Parathyroid adenoma (tissue), 2 donors: ENCODE results near the gene CDC123.
"Not testable (repeated sequence)": the region's sequence is repeated elsewhere in the genome, so short reads cannot be mapped to it uniquely, and the experiment has no call there.

Experiments used
- H2AFZ ChIP-seq: fragments of 300-600 bp; sonication (generic); one replicate; pipeline ENCODE4 v1.7.0; 2017; ENCODE audit warnings: antibody characterized with exemption, mild to moderate bottlenecking
- H3K27ac ChIP-seq: fragments of 300-600 bp; sonication (generic); one replicate; pipeline ENCODE4 v1.7.0; 2017
- H3K27me3 ChIP-seq: fragments of 300-600 bp; sonication (generic); one replicate; pipeline ENCODE4 v1.7.0; 2017; ENCODE audit warnings: low read length; ENCODE audit not compliant: control insufficient read depth, insufficient read depth
- H3K36me3 ChIP-seq: fragments of 300-600 bp; sonication (generic); one replicate; pipeline ENCODE4 v1.7.0; 2017; ENCODE audit warnings: low read length; ENCODE audit not compliant: control insufficient read depth, insufficient read depth
- H3K4me1 ChIP-seq: fragments of 300-600 bp; sonication (generic); one replicate; pipeline ENCODE4 v1.7.0; 2017; ENCODE audit warnings: control low read depth
- H3K4me2 ChIP-seq: fragments of 300-600 bp; sonication (generic); one replicate; pipeline ENCODE4 v1.7.0; 2017; ENCODE audit warnings: low read length
- H3K4me3 ChIP-seq: fragments of 300-600 bp; sonication (generic); one replicate; pipeline ENCODE4 v1.7.0; 2017; ENCODE audit warnings: low read depth, low read length
- H3K79me2 ChIP-seq: fragments of 300-600 bp; sonication (generic); one replicate; pipeline ENCODE4 v1.7.0; 2017; ENCODE audit warnings: control low read depth
- H3K9ac ChIP-seq: fragments of 300-600 bp; sonication (generic); one replicate; pipeline ENCODE4 v1.7.0; 2017; ENCODE audit warnings: mild to moderate bottlenecking
- H3K9me3 ChIP-seq: fragments of 300-600 bp; sonication (generic); one replicate; pipeline ENCODE4 v1.7.0; 2017; ENCODE audit warnings: low read length; ENCODE audit not compliant: control insufficient read depth
- CTCF ChIP-seq: fragments of 300-600 bp; sonication (generic); IDR thresholded peaks from one replicate; pipeline ENCODE4 v1.7.0; 2017; ENCODE audit warnings: antibody characterized with exemption, mild to moderate bottlenecking
- donor health status: primary hyperparathyroidism.

The CDC123 gene

GRCh38 chr10:12221323-12222298, 25.6 kb downstream of the CDC123 start:
- Histone ChIP-seq H3K9ac (no peak overlapping the region), H3K27ac (no peak overlapping the region), H3K4me3 (no peak overlapping the region), H3K27me3 (no peaks in the 10 kb centered on the region), H3K9me3 (no peaks in the 10 kb centered on the region), H3K79me2 (peaks cover 6% of the 10 kb centered on the region), H2AFZ (no peak overlapping the region), H3K36me3 (no peaks in the 10 kb centered on the region), H3K4me1 (no peaks in the 10 kb centered on the region), H3K4me2 (no peak overlapping the region)
- no peak for TF ChIP-seq CTCF

- Histone ChIP-seq H2AFZ (no peak overlapping the region), H3K9me3 (no peaks in the 10 kb centered on the region), H3K79me2 (peaks cover 6% of the 10 kb centered on the region), H3K9ac (no peak overlapping the region), H3K4me1 (no peaks in the 10 kb centered on the region), H3K36me3 (no peaks in the 10 kb centered on the region), H3K4me2 (no peak overlapping the region), H3K27me3 (no peaks in the 10 kb centered on the region), H3K27ac (no peak overlapping the region), H3K4me3 (no peak overlapping the region)
- no peak for TF ChIP-seq CTCF
These were observed 29.5 kb downstream of the CDC123 start for GRCh38 chr10:12225444-12225843.

- H3K9me3 ChIP-seq, H3K36me3 ChIP-seq, H3K27me3 ChIP-seq, H3K4me2 ChIP-seq, H3K4me3 ChIP-seq, H3K27ac ChIP-seq, H3K79me2 ChIP-seq, H3K4me1 ChIP-seq, H2AFZ ChIP-seq, H3K9ac ChIP-seq: not testable (repeated sequence)
These were observed 30.4 kb downstream of the CDC123 start for GRCh38 chr10:12226438-12226837.

- no peak overlapping the region for H2AFZ ChIP-seq
These were observed 32.9 kb downstream of the CDC123 start for GRCh38 chr10:12228851-12229250.

GRCh38 chr10:12234687-12235086, 38.7 kb downstream of the CDC123 start:
- H3K4me2 ChIP-seq, H3K9ac ChIP-seq, H3K27ac ChIP-seq, H3K4me1 ChIP-seq, H3K4me3 ChIP-seq, H3K27me3 ChIP-seq, H3K36me3 ChIP-seq, H2AFZ ChIP-seq, H3K79me2 ChIP-seq, H3K9me3 ChIP-seq: not testable (repeated sequence)

More at GRCh38 chr10:12228851-12229250, 32.9 kb downstream of the CDC123 start:
- Histone ChIP-seq H3K4me2 (no peak overlapping the region), H3K27ac (no peak overlapping the region), H3K9me3 (no peaks in the 10 kb centered on the region), H3K36me3 (no peaks in the 10 kb centered on the region), H3K9ac (no peak overlapping the region), H3K27me3 (no peaks in the 10 kb centered on the region), H3K4me1 (no peaks in the 10 kb centered on the region), H3K4me3 (no peak overlapping the region), H3K79me2 (peaks cover 4% of the 10 kb centered on the region)
- no peak for TF ChIP-seq CTCF
